Activated CD4-positive, alpha-beta T cell treated with anti-CD3 and anti-CD28 coated beads, Interleukin-2, amount 50 U/mL, for 1 hour (primary cell): ENCODE data around the gene PPP1R27.

Experiments used
- DNase-seq: peaks from one replicate; pipeline ENCODE4 v3.0.0-alpha.2; 2020

The PPP1R27 gene

DNA sequence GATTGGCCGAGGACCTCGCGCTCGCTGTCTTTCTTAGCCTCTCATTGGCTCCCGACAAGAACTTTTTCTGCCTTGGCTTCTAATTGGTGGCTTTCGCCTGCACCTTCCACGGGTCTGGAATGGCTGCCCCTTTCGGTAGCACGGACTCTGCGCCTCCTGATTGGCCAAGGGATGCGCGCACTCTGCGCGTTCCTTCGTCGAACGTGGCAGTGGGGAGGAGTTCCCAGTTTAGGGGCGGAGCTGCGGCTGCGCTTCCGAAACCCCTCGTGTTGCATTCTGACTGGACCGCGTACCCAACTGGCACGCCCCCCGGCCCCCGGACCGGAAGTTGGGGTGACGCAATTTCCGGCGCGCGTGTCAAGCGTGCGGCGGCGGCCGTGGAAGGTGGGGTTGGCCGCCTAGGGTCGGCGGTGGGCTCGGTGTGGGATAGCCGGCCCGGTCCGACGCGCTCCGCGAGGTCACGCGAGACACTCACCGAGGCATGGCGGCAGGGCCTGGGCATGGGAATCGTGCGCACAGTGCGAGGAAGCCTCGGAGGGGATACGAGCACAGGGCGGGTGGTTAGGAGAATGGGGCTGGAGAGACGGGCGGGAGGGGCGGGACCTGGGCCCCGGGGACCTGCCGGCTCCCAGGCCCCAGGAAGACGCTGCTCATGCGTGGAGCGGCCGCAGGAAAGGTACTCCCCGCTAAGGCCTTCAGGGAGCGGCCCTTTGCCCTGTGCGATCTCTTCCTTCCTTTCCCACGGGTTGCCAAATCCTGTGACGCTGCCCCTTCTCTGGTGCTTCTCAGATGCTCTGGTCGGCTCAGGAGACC lies 26.1 kb upstream of the PPP1R27 start:
- peak; percentile 99 for DNase-seq

DNA sequence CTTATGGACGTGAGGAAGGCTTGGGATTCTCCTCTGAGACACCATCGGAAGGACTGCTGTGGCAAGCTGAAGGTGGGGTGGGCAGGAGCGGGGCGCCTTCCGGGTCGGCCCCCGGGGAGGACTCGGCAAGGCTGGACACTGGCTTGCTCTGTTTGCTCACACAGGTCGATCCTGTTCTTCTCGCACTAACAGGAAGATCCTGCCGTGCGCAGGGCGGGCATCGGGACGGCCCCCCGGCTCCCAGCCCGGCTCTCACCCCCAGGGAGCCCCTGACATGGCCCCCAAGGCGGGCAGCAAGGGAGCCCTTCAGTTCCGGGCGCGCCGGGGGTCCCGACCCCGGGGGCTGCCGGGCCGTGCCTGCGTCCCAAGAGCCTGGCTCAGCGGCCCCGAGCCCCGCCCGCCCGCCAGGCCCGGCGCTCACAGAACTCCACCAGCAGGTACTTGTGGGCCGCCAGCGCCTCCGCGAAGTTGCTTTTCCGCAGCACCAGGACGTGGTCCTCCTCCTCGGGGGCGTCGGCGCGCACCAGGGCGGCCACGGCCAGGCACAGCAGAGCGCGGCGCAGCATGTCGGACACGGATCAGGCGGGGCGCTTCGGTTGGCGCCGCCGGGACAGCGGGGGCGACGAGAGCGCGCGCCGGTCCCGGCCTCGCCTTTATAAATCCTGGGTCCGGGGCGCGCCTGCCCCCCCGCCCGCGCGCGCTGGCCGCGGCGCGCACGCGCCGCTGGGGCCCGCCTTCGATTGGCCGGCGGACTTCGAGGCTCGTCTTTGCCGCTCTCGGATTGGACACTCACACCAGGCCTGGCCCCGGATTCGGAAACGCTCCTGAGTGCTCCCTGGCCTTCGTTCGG lies 25.3 kb upstream of the PPP1R27 start, which contains the start of gene P4HB:
TSS of gene P4HB (minus strand) at position 630 of the 850 bp plus-strand sequence. CDS start at position 566, 64 bp downstream.
- DNase-seq: no peak

DNA sequence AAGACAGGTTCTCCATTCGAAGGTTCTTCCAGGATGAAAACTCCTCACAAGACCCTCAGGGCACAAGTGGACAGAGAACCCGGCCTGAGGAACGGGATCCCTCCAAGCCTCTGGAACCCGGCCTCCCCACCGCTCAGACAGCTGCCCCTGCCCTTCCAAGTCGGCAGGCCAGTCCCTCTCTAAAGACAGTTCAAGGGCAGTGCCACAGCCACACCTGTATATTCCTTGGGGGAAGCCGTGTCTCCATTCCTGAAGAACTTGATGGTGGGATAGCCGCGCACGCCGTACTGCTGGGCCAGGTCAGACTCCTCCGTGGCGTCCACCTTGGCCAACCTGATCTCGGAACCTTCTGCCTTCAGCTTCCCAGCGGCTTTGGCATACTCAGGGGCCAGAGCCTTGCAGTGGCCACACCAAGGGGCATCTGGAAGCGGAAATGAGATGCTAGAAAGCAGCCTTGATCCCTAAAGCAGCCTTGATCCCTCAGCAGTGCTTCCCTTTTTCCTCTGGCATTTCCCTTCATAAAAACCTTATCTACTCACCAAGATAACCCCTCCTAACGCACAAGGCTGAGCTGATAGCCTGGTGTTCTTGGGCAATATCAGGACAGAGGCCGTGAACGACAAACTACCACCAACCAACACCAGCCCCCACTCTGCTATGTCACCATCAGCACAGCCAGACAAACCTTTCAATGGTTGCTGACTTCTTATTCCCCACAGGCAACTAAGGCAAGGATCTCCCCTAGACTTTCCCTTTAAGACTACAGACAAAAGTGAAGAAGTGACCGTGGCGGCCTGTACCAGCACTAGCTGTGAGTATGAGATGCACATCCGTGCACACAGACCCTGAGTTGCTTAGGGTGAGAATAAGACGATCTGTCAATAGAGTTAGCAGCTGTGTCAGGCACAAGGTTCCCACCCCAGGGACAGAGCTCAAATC lies 24.4 kb upstream of the PPP1R27 start:
- DNase-seq: no peak

DNA sequence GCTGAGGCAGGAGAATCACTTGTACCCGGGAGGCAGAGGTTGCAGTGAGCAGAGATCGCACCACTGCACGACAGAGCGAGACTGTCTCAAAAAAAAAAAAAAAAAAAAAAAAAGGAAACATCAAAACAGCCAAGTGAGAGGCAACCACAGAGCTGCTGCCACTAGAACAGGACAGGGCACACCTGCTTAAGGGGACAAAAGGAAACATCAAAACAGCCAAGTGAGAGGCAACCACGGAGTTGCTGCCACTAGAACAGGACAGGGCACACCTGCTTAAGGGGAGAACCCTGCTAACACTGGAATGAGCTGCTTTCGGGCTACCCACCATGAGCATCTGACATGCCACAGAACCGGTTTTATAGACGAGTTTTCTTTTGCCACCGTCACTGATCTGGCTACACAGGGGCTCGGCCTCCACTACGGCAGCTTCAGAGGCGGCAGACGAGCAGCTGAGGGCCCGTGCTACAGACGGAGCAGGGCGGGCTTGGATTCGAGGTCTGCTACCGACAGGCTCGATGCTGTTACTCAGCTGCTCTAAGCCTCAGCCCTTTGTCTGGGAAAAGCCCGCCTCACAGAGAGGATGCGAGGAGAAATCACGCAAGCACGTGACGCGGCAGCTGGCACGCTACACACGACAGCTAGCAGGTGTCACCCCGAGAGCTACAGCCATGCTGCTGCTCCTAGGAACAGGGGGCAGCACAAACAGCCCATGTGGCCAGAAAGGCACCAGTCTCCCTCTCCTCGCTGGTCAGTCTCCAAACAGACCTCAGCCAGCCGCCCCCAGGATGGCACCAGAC lies 23.5 kb upstream of the PPP1R27 start:
- DNase-seq: no peak

DNA sequence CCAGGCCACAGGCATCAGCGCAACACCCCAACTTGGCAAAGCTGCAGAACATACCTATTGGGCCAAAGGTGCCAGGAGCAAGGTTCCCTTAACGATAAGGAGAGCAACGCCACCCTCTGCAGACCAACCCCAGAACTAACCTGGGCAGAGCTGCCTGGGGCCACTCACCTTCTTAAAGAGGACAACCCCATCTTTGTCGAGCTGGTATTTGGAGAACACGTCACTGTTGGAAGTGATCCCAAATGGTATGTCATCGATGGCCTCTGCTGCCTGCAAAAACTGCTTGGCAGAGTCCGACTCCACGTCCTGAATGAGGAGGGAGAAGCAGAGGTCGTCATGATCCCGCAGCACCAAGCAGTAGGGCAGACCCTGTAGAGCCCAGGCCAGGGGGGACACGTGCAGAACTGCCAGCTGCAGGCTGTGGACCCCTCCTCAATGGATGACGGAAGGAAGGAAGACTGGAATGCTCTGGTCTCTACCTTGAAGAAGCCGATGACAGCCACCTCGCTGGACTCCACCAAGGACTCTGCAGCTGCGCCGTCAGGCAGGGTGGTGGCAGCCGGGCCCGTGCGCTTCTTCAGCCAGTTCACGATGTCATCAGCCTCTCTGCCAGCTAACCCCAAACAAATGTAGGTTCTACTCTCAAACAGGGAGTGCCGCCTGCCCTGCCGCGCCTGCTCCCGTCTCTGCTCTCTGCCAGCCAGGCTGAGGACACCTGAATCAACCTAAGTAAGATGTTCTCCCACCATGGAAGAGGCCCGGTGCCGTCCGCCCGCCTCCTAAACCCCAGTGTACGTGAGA lies 20.3 kb upstream of the PPP1R27 start:
- DNase-seq: no peak

DNA sequence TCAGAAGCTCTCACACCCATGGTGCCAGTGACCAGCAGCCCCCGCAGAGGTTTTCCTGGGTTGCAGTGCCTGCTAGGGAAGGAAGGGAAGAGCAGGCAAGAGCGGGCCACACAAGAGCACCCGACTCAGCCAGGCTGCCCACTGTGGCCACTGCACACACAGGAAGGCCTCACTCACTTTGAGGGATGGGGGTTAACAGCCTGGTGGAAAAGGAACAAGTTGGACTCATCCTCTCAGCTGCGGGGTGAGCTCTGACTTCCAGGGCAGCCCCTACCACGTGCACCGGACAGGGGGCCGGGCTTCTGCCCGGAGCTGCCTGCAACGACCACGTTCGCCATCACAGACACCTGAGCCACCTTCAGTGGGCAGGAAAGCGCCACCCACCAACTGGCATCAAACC lies 17.4 kb upstream of the PPP1R27 start:
- no peak for DNase-seq

DNA sequence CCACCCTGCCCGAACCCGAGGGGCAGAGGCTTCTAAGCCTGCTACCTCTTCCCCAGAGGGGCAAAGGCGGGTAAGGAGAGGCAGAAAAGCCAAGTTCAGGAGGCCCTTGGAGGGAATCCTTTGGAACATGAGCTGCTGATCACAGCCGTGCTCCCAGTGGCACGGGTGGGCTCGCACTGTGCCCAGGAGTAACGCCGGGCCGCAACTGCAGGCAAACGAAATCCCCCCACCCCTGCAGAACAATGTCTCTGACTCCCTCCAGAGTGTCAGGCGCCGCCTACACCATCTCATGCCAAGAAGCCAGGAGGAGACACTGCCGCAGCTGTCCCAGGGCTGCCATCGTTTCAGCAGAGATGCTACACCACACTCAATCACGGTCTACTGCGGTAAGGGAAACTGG lies 16.6 kb upstream of the PPP1R27 start:
- no peak for DNase-seq

DNA sequence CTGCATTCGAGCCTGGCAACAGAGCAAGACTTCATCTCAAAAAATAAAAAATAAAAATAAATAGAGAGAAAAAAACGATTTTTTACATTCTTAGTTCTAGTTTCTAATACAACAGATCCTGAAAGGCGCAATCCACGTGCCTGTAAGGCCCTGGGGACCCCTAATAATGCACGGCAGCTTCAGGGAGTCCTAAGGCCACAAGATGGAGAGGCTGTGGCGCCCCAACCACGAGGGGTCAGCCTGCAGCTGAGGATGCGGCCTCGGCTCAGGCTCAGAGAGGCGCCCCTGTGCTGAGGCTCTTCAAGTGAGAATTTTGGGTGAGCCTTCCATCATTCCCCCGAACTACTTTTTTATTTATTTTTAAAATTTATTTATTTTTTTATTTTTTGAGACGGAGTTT lies 14.6 kb upstream of the PPP1R27 start:
- DNase-seq: no peak

DNA sequence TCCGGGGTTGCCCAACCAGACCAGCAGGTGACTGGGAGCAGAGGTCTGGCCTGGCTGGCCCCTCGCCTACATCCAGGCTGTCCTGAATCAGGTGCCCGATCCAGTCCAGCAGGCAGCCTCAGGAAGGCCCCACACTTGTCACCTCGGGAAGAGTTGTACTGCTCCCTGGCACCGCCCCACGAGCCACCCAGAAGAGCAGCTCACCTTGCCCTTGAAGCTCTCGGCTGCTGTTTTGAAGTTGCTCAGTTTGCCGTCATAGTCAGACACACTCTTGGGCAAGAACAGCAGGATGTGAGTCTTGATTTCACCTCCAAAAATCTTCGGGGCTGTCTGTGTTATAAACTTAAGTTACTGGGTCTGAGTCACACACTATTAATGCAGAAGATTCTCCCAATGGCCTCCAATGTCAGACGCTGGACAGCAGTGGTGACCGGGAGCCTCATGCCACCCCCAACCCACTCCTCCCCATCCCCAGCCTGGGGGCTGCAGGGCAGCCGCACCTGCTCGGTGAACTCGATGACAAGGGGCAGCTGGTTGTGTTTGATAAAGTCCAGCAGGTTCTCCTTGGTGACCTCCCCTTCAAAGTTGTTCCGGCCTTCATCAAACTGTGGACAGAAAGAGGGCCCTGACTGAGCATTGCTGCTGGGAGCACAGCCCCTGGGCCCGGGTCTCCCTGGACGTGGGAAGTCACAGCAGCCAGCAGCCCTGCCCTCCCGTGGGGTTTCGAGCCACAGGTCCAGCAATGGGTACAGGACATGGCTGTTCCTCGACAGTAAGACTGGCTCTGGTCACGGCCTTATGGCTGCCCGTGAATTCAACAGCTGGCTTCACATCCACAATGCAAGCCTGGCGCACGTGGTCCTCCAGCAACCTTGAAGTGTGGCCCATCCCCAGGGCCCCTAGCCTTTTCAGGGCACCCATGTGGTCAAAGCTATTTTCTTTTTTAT lies 12.2 kb upstream of the PPP1R27 start:
- no peak for DNase-seq

DNA sequence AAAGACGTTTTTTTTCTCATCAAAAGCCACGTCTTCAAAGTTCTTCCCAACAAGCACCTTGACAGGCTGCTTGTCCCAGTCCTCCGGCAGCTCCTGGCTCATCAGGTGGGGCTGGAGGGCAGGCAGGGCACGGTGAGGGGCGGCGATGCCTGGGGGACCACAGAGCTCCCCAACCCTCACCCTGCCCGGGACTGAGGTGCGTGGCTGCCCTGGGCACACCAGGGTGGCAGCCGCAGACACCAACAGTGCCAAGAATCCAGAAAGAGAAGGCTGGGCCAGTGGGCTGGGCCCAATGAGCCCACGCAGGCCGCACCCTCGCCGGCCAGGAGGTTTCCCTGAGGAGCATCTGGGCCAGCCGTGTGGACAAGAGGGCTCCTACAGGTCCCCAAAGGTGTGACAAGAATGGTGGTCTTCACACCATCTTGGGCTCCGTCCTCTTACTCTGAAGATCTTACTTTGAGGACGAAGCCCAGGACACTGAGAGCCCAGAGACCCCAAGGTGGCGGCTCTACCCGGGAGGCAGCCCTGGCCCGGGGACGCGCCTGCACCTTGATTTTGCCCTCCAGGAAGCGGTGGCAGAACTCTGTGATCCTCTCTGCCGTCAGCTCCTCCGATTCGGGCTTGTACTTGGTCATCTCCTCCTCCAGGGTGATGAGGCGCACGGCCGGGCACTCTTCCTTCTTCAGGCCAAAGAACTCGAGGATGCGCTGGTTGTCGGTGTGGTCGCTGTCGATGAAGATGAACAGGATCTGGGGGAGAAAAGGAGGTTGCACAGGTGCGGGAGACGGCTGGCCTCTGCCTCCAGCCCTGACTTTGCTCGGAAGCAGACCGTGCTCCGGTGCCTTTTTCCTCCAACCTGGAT lies 11.3 kb upstream of the PPP1R27 start:
- DNase-seq: no peak

DNA sequence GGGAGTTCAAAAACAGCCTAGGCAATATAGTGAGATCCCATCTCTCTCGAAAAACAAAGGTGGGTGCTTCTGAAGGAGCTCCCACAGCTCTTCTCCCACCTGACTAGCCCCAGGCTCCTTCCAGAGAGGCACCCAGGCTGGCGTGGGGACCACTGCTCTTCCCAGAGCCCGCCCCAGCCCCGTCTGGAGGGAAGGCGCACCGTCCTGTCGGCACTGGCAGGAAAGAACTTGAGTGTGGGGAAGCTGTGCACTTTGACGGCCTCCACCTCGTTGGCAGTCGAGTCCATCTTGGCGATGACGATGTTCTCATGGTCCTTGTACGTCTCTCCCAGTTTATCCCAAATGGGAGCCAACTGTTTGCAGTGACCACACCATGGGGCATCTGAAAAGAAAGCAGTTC lies 10.5 kb upstream of the PPP1R27 start:
- no peak for DNase-seq

DNA sequence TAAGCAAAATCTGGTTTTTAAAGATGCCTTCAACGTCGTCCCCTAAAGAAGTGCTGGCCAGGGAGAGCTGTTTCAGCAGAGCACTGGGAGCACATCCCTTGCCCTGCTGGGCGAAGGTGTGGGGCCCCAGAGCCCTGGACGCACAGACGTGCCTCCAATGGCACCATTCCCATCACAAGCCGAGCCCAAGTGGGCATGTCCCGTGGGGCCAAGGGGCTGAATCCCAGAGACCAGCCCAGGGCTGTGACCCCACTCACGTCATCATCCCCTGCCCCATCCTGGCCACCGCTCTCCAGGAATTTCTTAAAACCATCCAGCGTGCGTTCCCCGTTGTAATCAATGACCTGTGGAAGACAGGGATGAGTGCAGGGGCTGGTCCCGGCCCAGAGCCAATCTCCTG lies 10.0 kb upstream of the PPP1R27 start:
- no peak for DNase-seq

DNA sequence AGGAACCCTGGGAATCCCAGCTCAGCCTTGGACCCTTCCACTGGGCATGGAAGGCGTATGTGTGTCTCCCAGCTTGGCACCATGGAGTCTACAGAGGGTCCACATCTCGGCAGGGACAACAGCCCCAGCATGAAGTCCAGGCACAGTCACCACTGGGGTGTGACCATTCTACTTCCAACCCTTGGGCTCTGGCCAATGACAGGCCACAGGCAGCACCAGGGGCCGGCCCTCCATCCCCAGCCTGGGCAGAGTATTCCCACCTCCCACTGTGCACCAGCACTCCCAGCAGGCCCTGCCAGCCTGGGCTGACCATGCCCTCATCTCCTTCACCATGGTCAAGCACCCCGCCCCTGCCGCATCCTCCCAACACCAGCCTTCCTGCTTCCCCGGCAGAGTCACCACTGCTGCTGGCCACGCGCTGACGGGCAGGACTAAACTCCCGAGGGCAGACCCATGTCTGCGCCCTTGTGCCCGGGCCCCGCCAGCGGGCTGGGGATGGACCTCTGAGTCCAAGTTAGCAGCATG lies 9.5 kb upstream of the PPP1R27 start:
- DNase-seq: no peak

DNA sequence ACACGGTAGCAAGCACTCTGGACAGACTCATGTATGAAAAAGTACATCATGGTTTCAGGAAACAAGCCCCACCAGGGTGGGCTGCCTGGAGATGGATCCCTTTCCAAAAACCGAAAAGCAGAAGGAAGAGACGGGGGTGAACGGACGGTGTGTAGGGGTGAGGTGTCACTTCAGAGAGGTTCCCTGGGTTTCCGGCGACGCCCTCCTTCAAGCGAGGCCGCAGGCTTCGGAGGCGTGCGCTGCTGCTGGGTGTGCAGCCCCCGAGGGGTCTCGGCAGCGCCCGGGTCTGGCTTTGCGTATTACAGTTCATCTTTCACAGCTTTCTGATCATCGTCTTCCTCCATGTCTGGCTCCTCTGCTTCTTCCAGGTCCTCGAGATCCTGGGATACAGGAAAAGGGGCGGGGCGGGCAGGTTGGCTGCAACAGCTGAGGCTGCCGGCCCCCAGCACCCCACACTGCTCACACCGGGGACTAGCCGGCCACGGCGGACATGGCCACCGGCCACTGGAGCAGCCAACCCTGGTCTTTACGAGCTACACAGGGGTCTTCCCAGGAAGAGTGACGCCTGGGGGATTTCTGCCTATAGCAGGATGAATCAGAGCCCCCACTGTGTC lies 9.0 kb upstream of the PPP1R27 start:
- DNase-seq: no peak

DNA sequence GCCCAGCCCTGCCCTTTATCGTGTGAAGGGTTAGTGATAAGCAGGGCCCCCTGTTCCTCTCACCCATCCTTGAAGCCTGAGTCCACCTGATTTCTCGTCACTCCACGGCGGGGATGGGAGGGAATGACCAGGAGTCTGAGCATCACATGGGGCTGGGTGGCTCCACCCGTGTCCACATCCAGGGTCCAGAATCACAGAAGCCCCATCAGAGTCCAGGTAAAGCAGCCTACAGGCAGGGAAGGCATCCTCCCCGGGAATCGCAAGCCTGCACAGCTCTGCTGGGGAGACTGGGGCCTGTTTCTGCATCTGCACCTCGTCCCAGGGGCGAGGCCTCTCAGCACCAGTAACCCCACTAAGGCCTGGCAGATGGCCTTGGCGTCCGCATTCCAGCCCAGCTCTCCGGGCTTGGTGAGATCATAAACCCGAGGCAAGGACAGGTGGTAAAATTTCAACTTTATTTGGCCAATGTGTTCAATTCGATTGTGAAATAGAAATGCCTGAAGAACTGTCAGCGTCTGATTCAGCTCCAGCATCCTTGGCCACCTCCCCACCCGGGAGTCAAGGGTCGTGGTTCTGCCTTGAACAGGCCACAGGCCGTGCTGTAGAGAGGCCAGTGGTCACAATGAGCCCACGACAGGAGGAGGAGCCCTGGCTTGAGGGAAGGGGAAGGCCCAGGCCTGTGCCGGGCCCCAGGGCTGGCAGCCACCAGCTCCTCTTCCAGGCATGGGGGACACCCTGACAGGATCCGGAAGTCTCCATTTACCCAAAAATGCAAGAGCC lies 8.1 kb upstream of the PPP1R27 start:
- no peak for DNase-seq

DNA sequence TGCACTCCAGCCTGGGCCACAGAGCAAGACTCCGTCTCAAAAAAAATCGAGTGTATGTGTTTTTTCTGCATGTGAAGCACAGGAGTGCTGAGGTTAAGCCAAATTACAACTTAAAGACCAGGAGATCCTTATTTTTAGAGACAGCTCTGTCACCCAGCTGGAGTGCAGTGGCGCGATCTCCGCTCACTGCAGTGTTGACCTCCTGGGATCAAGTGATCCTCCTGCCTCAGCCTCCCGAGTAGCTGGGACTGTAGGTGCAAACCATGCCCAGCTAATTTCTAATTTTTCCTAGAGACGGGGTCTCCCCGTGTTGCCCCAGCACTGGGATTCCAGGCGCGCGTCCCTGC lies 7.5 kb upstream of the PPP1R27 start:
- DNase-seq: no peak

DNA sequence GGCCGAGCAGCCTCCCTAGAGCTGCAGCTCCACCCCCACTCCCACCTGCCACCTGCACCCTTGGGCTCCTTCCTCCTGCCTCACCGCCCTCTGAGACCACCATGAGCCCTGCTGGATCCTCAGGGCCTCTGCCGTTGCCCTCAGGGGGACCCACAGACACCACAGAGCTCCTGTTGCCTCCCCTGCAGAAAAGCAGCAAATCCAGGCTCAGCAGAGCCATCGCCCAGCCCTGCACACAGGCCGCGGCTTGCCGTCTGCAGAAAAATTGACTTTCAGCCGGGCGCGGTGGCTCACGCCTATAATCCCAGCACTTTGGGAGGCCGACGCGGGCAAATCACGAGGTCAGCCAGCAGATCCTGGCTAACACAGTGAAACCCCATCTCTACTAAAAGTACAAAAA lies 7.0 kb upstream of the PPP1R27 start:
- DNase-seq: no peak
